ENCODE measurements around the gene GPR137. TPM values are rescaled to one million over a fixed set of nuclear protein-coding genes. Genes with fewer than 3 reads are reported as not detected.

The GPR137 gene
- total RNA-seq, 1 donor from 2014 or later: 4.9 TPM

DNA sequence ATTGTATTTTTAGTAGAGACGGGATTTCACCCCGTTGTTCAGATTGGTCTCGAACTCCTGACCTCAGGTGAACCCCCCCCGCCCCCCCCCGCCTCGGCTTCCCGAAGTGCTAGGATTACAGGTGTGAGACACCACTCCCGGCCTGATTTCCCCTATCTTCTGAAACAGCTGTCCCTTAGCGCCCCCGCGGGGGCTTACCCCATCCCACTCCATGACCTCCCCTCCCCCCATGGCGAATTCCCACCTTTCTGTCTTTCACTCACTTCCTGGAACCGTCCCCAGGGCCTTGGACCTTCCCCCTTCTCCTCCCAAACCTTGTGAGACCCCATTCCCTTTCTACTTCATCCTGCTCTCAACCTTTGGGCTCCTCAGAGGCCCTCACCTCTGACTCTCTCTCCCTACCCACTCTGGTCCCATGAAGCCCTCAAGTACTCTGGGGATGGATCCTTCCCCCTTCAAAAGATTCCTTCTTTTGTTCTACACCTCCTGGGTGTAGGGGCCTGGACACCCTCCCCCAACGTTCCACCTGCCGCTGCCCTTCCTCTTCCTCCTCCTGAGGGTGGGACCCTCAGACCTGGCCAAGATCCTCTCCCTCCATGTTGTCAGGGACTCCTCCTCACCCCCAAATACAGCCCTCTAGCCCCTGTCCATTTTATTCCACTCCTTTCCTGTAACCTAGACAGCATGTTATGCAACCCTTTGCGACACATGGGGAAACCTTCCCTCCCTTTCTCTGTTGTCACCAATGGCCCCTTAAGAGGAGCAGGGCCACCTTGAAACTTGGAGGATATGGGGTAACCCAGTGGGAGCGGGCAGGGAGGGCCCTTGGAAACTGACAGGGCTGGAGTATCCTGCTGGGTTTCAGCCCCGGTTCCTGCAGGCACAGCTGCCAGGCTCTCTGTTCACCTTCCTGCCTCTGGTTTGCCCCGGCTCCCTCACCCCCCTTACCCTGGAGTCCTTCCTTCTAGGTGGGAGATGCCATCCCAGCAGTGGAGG is 33.4 kb downstream of the GPR137 start:
- peak overlapping the region; percentile 95 for H3K4me3 Mint-ChIP-seq
- H3K36me3 ChIP-seq: no peaks in the 10 kb centered on the region
- peaks cover 12% of the 10 kb centered on the region for H3K36me3 Mint-ChIP-seq
- peaks cover 12% of the 10 kb centered on the region for H3K4me1 ChIP-seq
- H3K9ac ChIP-seq: peak overlapping the region; percentile 55
- H3K27ac ChIP-seq: no peak overlapping the region
- no peak for TF ChIP-seq EZH2 (IDR thresholded peaks at IDR 0.05)
- TF ChIP-seq, protein P1, sequence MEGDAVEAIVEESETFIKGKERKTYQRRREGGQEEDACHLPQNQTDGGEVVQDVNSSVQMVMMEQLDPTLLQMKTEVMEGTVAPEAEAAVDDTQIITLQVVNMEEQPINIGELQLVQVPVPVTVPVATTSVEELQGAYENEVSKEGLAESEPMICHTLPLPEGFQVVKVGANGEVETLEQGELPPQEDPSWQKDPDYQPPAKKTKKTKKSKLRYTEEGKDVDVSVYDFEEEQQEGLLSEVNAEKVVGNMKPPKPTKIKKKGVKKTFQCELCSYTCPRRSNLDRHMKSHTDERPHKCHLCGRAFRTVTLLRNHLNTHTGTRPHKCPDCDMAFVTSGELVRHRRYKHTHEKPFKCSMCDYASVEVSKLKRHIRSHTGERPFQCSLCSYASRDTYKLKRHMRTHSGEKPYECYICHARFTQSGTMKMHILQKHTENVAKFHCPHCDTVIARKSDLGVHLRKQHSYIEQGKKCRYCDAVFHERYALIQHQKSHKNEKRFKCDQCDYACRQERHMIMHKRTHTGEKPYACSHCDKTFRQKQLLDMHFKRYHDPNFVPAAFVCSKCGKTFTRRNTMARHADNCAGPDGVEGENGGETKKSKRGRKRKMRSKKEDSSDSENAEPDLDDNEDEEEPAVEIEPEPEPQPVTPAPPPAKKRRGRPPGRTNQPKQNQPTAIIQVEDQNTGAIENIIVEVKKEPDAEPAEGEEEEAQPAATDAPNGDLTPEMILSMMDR (IDR thresholded peaks at IDR 0.05): no peak
- no peak for TF ChIP-seq EZH2phosphoT487 (IDR thresholded peaks at IDR 0.05)
- peak overlapping the region; percentile 78 for H2AFZ ChIP-seq (replicated peaks)
- H3K27me3 Mint-ChIP-seq (ENCODE audit: insufficient read depth, low read depth): peaks cover 8% of the 10 kb centered on the region
- peak overlapping the region; percentile 30 for H3K27ac Mint-ChIP-seq
- no peaks in the 10 kb centered on the region for H3K9me3 ChIP-seq (ENCODE audit: low read depth)
- peaks cover 12% of the 10 kb centered on the region for H4K20me1 ChIP-seq (ENCODE audit: low read depth)
- no peak for DNase-seq (ENCODE audit: low spot score)
- peak overlapping the region; percentile 82 for H3K4me3 ChIP-seq
- H3K4me1 Mint-ChIP-seq: peaks cover 17% of the 10 kb centered on the region
- H3K27me3 ChIP-seq: no peaks in the 10 kb centered on the region
- peaks cover 26% of the 10 kb centered on the region for H3K79me2 ChIP-seq (ENCODE audit: low read depth)
- H3F3A ChIP-seq (ENCODE audit: low read depth): peaks cover 29% of the 10 kb centered on the region
- H3K4me2 ChIP-seq: peak overlapping the region; percentile 72
- no peaks in the 10 kb centered on the region for H3K9me3 Mint-ChIP-seq

DNA sequence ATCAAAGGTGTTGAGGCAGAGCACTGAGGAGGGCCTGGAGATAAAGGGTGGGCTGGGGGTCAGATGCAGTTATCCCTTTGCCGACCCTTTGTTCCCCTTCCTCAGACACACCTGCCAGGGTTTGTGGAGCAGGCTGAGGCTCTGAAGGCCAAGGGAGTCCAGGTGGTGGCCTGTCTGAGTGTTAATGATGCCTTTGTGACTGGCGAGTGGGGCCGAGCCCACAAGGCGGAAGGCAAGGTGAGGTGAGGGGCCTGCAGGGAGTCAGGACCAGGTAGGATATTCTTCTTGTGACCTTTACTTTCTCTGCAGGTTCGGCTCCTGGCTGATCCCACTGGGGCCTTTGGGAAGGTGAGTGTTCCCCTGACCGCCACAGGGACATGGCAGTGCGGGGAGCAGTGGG is 34.9 kb downstream of the GPR137 start:
- no peak overlapping the region for H2AFZ ChIP-seq (replicated peaks)
- Mint-ChIP-seq H3K36me3 (peaks cover 10% of the 10 kb centered on the region), H3K9me3 (no peaks in the 10 kb centered on the region), H3K27ac (no peak overlapping the region), H3K4me1 (peaks cover 15% of the 10 kb centered on the region), H3K4me3 (peak overlapping the region; percentile 66), H3K27me3 (ENCODE audit: insufficient read depth, low read depth) (peaks cover 8% of the 10 kb centered on the region)
- peaks cover 23% of the 10 kb centered on the region for H3F3A ChIP-seq (ENCODE audit: low read depth)
- H3K36me3 ChIP-seq: no peaks in the 10 kb centered on the region
- H3K4me1 ChIP-seq: peaks cover 12% of the 10 kb centered on the region
- no peak for DNase-seq (ENCODE audit: low spot score)
- H3K27me3 ChIP-seq: no peaks in the 10 kb centered on the region
- no peaks in the 10 kb centered on the region for H3K9me3 ChIP-seq (ENCODE audit: low read depth)
- no peak overlapping the region for H3K27ac ChIP-seq
- peaks cover 26% of the 10 kb centered on the region for H3K79me2 ChIP-seq (ENCODE audit: low read depth)
- no peak overlapping the region for H3K4me2 ChIP-seq
- H4K20me1 ChIP-seq (ENCODE audit: low read depth): peaks cover 12% of the 10 kb centered on the region
- no peak overlapping the region for H3K9ac ChIP-seq
- TF ChIP-seq, protein P1 (IDR thresholded peaks at IDR 0.05): no peak
- no peak for TF ChIP-seq EZH2 (IDR thresholded peaks at IDR 0.05)
- TF ChIP-seq EZH2phosphoT487 (IDR thresholded peaks at IDR 0.05): no peak
- H3K4me3 ChIP-seq: no peak overlapping the region

DNA sequence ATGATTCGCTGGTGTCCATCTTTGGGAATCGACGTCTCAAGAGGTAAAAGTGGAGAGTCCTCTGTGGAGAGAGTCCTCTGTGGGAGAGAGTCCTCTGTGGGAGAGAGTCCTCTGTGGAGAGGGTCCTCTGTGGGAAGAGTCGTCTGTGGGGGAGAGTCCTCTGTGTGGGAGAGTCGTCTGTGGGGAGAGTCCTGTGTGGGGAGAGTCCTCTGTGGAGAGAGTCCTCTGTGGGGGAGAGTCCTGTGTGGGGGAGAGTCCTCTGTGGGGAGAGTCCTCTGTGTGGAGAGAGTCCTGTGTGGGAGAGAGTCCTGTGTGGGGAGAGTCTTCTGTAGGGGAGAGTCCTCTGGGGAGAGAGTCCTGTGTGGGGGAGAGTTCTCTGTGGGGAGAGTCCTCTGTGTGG is 35.4 kb downstream of the GPR137 start:
- peaks cover 15% of the 10 kb centered on the region for H3K4me1 Mint-ChIP-seq
- Histone ChIP-seq H3K36me3 (no peaks in the 10 kb centered on the region), H3K79me2 (ENCODE audit: low read depth) (peaks cover 25% of the 10 kb centered on the region), H3K4me2 (no peak overlapping the region), H3K4me3 (no peak overlapping the region), H3F3A (ENCODE audit: low read depth) (peaks cover 21% of the 10 kb centered on the region), H3K4me1 (peaks cover 12% of the 10 kb centered on the region), H3K27ac (no peak overlapping the region), H3K9me3 (ENCODE audit: low read depth) (no peaks in the 10 kb centered on the region), H3K27me3 (no peaks in the 10 kb centered on the region), H3K9ac (no peak overlapping the region), H2AFZ (replicated peaks) (no peak overlapping the region), H4K20me1 (ENCODE audit: low read depth) (peaks cover 10% of the 10 kb centered on the region)
- TF ChIP-seq, protein P1 (IDR thresholded peaks at IDR 0.05): no peak
- TF ChIP-seq EZH2phosphoT487 (IDR thresholded peaks at IDR 0.05): no peak
- no peak for TF ChIP-seq EZH2 (IDR thresholded peaks at IDR 0.05)
- DNase-seq (ENCODE audit: low spot score): no peak
- H3K27me3 Mint-ChIP-seq (ENCODE audit: insufficient read depth, low read depth): peaks cover 8% of the 10 kb centered on the region
- H3K27ac Mint-ChIP-seq: no peak overlapping the region
- peaks cover 10% of the 10 kb centered on the region for H3K36me3 Mint-ChIP-seq
- H3K9me3 Mint-ChIP-seq: no peaks in the 10 kb centered on the region
- peak overlapping the region; percentile 72 for H3K4me3 Mint-ChIP-seq

All from neural progenitor cell (in vitro differentiated cells).